ENCODE measurements around the gene PLA2G4B. TPM values are rescaled to one million over a fixed set of nuclear protein-coding genes. Genes with fewer than 3 reads are reported as not detected.

The PLA2G4B gene
- total RNA-seq, 1 experiment from 2014 or later, result 11.0 TPM

DNA sequence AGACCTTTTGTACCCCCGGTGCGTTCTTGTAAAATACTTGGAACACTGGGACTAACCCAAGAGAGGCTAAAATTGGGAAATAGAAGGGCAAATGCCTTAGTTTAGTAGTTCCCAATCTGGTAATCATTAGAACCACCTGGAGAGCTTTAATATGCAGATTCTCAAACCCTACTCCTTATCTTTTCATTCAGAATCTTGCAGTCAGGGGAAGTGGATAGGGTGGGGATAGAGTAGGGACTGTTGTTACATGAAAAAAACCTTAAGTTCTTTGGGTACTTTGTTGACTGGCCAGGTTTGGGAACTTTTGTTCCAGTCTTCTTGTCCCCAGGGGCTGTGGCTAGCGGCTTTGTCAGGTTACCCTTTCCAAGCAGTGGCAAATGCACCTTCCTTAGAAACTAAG, 48.5 kb upstream of the PLA2G4B start (continued):
- TF ChIP-seq, protein P1, sequence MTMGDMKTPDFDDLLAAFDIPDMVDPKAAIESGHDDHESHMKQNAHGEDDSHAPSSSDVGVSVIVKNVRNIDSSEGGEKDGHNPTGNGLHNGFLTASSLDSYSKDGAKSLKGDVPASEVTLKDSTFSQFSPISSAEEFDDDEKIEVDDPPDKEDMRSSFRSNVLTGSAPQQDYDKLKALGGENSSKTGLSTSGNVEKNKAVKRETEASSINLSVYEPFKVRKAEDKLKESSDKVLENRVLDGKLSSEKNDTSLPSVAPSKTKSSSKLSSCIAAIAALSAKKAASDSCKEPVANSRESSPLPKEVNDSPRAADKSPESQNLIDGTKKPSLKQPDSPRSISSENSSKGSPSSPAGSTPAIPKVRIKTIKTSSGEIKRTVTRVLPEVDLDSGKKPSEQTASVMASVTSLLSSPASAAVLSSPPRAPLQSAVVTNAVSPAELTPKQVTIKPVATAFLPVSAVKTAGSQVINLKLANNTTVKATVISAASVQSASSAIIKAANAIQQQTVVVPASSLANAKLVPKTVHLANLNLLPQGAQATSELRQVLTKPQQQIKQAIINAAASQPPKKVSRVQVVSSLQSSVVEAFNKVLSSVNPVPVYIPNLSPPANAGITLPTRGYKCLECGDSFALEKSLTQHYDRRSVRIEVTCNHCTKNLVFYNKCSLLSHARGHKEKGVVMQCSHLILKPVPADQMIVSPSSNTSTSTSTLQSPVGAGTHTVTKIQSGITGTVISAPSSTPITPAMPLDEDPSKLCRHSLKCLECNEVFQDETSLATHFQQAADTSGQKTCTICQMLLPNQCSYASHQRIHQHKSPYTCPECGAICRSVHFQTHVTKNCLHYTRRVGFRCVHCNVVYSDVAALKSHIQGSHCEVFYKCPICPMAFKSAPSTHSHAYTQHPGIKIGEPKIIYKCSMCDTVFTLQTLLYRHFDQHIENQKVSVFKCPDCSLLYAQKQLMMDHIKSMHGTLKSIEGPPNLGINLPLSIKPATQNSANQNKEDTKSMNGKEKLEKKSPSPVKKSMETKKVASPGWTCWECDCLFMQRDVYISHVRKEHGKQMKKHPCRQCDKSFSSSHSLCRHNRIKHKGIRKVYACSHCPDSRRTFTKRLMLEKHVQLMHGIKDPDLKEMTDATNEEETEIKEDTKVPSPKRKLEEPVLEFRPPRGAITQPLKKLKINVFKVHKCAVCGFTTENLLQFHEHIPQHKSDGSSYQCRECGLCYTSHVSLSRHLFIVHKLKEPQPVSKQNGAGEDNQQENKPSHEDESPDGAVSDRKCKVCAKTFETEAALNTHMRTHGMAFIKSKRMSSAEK (CRISPR knock-in tag; IDR thresholded peaks at IDR 0.05; ENCODE audit: borderline replicate concordance), result no peak

DNA sequence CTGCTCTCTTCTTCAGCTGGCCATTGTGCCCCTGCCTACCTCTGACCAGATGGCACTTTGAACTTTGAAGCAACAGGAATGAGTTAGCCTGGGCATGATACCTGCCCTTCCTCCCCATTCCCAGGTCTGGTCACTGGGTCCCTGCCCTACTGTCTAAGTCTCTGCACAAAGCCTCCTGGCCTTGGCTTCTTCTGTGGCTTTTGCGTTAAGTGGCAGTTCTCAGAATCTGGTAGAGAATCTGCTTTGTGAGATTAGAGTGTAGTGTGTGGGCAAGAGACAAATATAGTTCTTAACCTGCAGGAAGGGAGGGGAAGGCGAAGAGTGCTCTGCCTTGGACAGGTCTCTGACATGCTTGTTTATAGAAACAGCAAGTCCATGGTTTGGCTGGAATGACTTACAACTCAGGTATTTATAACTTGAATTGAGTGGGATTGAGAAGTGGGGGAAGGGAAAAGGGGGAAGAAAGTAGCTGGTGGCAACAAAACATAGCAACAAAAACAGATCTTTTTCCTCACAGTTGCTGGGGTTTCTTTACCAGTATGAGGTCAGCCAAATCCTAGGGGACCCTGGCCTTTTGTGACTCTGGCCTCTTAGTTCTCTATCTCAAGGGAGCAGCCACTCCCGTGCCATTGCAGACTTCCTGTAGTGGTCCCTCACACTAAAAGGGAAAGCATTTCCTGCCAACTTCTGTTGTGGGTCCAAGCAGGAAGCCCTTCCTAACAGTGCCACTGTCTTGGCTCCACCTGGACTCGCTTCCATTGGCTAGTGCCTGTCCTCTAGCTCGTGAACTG, 47.7 kb upstream of the PLA2G4B start:
- POLR2A ChIA-PET, result no interaction called here
- peak; percentile 46 for ATAC-seq
- H3K9me3 Mint-ChIP-seq, result no peaks in the 10 kb centered on the region
- CTCF ChIA-PET, result interaction anchor here (0.9 to 6.2 kb wide), 4 partner anchors 16 to 205 kb away, joined by 3 to 45 read pairs (median 4); partner anchors contain the start of gene MAPKBP1
- no peaks in the 10 kb centered on the region for H3K36me3 Mint-ChIP-seq
- peak overlapping the region; percentile 27; the same call in 1 of the 2 replicates for H3K27ac Mint-ChIP-seq
- H3K4me1 Mint-ChIP-seq, result peaks cover 37% of the 10 kb centered on the region
- DNase-seq (ENCODE audit: low spot score), result no peak
- H3K4me3 Mint-ChIP-seq, result no peak overlapping the region
- no peaks in the 10 kb centered on the region for H3K27me3 Mint-ChIP-seq (ENCODE audit: low read depth)
- TF ChIP-seq, protein P2, sequence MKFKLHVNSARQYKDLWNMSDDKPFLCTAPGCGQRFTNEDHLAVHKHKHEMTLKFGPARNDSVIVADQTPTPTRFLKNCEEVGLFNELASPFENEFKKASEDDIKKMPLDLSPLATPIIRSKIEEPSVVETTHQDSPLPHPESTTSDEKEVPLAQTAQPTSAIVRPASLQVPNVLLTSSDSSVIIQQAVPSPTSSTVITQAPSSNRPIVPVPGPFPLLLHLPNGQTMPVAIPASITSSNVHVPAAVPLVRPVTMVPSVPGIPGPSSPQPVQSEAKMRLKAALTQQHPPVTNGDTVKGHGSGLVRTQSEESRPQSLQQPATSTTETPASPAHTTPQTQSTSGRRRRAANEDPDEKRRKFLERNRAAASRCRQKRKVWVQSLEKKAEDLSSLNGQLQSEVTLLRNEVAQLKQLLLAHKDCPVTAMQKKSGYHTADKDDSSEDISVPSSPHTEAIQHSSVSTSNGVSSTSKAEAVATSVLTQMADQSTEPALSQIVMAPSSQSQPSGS (CRISPR knock-in tag; IDR thresholded peaks at IDR 0.05; ENCODE audit: borderline replicate concordance, low read depth), result no peak
- TF ChIP-seq KAT7 (CRISPR knock-in tag; IDR thresholded peaks at IDR 0.05; ENCODE audit: borderline replicate concordance) (no peak), ZNF416 (CRISPR knock-in tag; IDR thresholded peaks at IDR 0.05) (no peak), TEAD1 (CRISPR knock-in tag; IDR thresholded peaks at IDR 0.05) (no peak), TCF7 (CRISPR knock-in tag; IDR thresholded peaks at IDR 0.05; ENCODE audit: low read depth) (no peak), PRRX2 (CRISPR knock-in tag; IDR thresholded peaks at IDR 0.05) (no peak), TEAD4 (CRISPR knock-in tag; IDR thresholded peaks at IDR 0.05) (no peak), SMAD4 (CRISPR knock-in tag; IDR thresholded peaks at IDR 0.05) (no peak), HMGA2 (CRISPR knock-in tag; IDR thresholded peaks at IDR 0.05) (no peak), NFATC4 (CRISPR knock-in tag; IDR thresholded peaks at IDR 0.05) (no peak), ZNF232 (CRISPR knock-in tag; IDR thresholded peaks at IDR 0.05) (no peak), ZNF121 (CRISPR knock-in tag; IDR thresholded peaks at IDR 0.05) (no peak), TP53 (CRISPR knock-in tag; IDR thresholded peaks at IDR 0.05) (no peak)
- TF ChIP-seq, protein P3, sequence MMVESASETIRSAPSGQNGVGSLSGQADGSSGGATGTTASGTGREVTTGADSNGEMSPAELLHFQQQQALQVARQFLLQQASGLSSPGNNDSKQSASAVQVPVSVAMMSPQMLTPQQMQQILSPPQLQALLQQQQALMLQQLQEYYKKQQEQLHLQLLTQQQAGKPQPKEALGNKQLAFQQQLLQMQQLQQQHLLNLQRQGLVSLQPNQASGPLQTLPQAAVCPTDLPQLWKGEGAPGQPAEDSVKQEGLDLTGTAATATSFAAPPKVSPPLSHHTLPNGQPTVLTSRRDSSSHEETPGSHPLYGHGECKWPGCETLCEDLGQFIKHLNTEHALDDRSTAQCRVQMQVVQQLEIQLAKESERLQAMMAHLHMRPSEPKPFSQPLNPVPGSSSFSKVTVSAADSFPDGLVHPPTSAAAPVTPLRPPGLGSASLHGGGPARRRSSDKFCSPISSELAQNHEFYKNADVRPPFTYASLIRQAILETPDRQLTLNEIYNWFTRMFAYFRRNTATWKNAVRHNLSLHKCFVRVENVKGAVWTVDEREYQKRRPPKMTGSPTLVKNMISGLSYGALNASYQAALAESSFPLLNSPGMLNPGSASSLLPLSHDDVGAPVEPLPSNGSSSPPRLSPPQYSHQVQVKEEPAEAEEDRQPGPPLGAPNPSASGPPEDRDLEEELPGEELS (CRISPR knock-in tag; IDR thresholded peaks at IDR 0.05), result no peak
- TF ChIP-seq, protein P4, sequence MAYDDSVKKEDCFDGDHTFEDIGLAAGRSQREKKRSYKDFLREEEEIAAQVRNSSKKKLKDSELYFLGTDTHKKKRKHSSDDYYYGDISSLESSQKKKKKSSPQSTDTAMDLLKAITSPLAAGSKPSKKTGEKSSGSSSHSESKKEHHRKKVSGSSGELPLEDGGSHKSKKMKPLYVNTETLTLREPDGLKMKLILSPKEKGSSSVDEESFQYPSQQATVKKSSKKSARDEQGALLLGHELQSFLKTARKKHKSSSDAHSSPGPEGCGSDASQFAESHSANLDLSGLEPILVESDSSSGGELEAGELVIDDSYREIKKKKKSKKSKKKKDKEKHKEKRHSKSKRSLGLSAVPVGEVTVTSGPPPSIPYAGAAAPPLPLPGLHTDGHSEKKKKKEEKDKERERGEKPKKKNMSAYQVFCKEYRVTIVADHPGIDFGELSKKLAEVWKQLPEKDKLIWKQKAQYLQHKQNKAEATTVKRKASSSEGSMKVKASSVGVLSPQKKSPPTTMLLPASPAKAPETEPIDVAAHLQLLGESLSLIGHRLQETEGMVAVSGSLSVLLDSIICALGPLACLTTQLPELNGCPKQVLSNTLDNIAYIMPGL (CRISPR knock-in tag; IDR thresholded peaks at IDR 0.05), result no peak
- TF ChIP-seq, protein P5, sequence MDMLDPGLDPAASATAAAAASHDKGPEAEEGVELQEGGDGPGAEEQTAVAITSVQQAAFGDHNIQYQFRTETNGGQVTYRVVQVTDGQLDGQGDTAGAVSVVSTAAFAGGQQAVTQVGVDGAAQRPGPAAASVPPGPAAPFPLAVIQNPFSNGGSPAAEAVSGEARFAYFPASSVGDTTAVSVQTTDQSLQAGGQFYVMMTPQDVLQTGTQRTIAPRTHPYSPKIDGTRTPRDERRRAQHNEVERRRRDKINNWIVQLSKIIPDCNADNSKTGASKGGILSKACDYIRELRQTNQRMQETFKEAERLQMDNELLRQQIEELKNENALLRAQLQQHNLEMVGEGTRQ (CRISPR knock-in tag; IDR thresholded peaks at IDR 0.05), result no peak
- TF ChIP-seq, protein P6, sequence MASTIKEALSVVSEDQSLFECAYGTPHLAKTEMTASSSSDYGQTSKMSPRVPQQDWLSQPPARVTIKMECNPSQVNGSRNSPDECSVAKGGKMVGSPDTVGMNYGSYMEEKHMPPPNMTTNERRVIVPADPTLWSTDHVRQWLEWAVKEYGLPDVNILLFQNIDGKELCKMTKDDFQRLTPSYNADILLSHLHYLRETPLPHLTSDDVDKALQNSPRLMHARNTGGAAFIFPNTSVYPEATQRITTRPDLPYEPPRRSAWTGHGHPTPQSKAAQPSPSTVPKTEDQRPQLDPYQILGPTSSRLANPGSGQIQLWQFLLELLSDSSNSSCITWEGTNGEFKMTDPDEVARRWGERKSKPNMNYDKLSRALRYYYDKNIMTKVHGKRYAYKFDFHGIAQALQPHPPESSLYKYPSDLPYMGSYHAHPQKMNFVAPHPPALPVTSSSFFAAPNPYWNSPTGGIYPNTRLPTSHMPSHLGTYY (CRISPR knock-in tag; IDR thresholded peaks at IDR 0.05), result no peak
- TF ChIP-seq, protein P1 (CRISPR knock-in tag; IDR thresholded peaks at IDR 0.05; ENCODE audit: borderline replicate concordance), result no peak
